Gastroesophageal sphincter (tissue), 4 donors: Measurements from ENCODE around the gene NPSR1. TPM values are rescaled to one million over a fixed set of nuclear protein-coding genes. Genes with fewer than 3 reads are reported as not detected.

Source experiments
- ATAC-seq: fragments of 150-250 bp; one replicate; pipeline ENCODE4 v1.9.1; 2016; ENCODE audit warnings: mild to moderate bottlenecking, moderate library complexity
- H3K27ac ChIP-seq, 4 donors: fragments of 200-600 bp; sonication (generic) in 3 of 4; 1 replicate in 3 of 4; 2 replicates in 1 of 4; pipeline ENCODE4 v1.5.1; 2016 to 2019
- H3K27me3 ChIP-seq: fragments of 200-600 bp; sonication (generic); one replicate; pipeline ENCODE4 v1.5.1; 2019
- H3K36me3 ChIP-seq, 2 donors: fragments of 200-600 bp; sonication (generic); one replicate each; pipeline ENCODE4 v1.5.1; 2019; ENCODE audit warnings: control low read depth in 1 of 2
- H3K4me1 ChIP-seq, 3 donors: fragments of 200-600 bp; sonication (generic); 1 replicate in 2 of 3; 2 replicates in 1 of 3; pipeline ENCODE4 v1.5.1; 2016 to 2019; ENCODE audit warnings: control low read depth in 2 of 3
- H3K4me3 ChIP-seq, 2 donors: fragments of 200-600 bp; sonication (generic); one replicate each; pipeline ENCODE4 v1.5.1; 2019; ENCODE audit warnings: mild to moderate bottlenecking in 1 of 2, moderate library complexity in 1 of 2
- H3K9me3 ChIP-seq, 3 donors: fragments of 200-600 bp; sonication (generic); one replicate each; pipeline ENCODE4 v1.5.1; 2017 to 2019; ENCODE audit warnings: control low read depth in 2 of 3
- EP300 ChIP-seq: sonication (generic); formaldehyde crosslinking; IDR thresholded peaks from one replicate; pipeline ENCODE4 v1.6.1; 2017; ENCODE audit warnings: antibody characterized with exemption, mild to moderate bottlenecking
- POLR2A ChIP-seq, 2 donors: fragments of 450-650 bp; IDR thresholded peaks; one replicate each; pipeline ENCODE4 v1.6.1; 2017; ENCODE audit warnings: antibody characterized with exemption in 2 of 2, mild to moderate bottlenecking in 2 of 2, moderate library complexity in 1 of 2
- POLR2AphosphoS5 ChIP-seq: sonication (generic); formaldehyde crosslinking; IDR thresholded peaks from one replicate; pipeline ENCODE4 v1.6.1; 2017; ENCODE audit warnings: antibody characterized with exemption
- WGBS, 2 donors: methylation state at CpG; one replicate each; pipeline ENCODE4 v1.1.5; 2018; ENCODE audit warnings: low coverage in 1 of 2; 5-methylcytosine and 5-hydroxymethylcytosine counted together
- total RNA-seq, 4 donors: library from RNA; depleted of rRNA; stranded (reverse); fragments of >200 nt; gene quantifications; one replicate each; pipeline ENCODE4 v1.1.0, GENCODE V29; 2016
- TF ChIP-seq, protein P1 (sequence below), 4 experiments: fragments of 200-600 bp in 2 of 4; fragments of 450-650 bp in 2 of 4; sonication (generic) in 1 of 4; IDR thresholded peaks; one replicate each; pipeline ENCODE4 v1.5.1; 2017 to 2019; ENCODE audit warnings: antibody characterized with exemption in 4 of 4, mild to moderate bottlenecking in 2 of 4, moderate library complexity in 2 of 4

The NPSR1 gene
- total RNA-seq, 4 donors from 2014 or later, result not detected

GRCh38 chr7:34709771-34710170, 51.8 kb downstream of the NPSR1 start:
- Histone ChIP-seq H3K36me3 (no peaks in the 10 kb centered on the region), H3K27ac (no peak overlapping the region), H3K4me1 (no peaks in the 10 kb centered on the region), H3K27me3 (no peaks in the 10 kb centered on the region), H3K9me3 (no peaks in the 10 kb centered on the region), H3K4me3 (no peak overlapping the region)
- TF ChIP-seq, protein P1, sequence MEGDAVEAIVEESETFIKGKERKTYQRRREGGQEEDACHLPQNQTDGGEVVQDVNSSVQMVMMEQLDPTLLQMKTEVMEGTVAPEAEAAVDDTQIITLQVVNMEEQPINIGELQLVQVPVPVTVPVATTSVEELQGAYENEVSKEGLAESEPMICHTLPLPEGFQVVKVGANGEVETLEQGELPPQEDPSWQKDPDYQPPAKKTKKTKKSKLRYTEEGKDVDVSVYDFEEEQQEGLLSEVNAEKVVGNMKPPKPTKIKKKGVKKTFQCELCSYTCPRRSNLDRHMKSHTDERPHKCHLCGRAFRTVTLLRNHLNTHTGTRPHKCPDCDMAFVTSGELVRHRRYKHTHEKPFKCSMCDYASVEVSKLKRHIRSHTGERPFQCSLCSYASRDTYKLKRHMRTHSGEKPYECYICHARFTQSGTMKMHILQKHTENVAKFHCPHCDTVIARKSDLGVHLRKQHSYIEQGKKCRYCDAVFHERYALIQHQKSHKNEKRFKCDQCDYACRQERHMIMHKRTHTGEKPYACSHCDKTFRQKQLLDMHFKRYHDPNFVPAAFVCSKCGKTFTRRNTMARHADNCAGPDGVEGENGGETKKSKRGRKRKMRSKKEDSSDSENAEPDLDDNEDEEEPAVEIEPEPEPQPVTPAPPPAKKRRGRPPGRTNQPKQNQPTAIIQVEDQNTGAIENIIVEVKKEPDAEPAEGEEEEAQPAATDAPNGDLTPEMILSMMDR (IDR thresholded peaks at IDR 0.05), result no peak
- no peak for TF ChIP-seq POLR2A (IDR thresholded peaks at IDR 0.05)
- TF ChIP-seq EP300, result no peak
- TF ChIP-seq POLR2AphosphoS5, result no peak
- ATAC-seq, result no peak
- 44 to 49% methylated on average over 2 of the region's 2 CpGs for WGBS, 2 donors

- Histone ChIP-seq H3K4me3 (no peak overlapping the region), H3K27ac (no peak overlapping the region), H3K27me3 (no peaks in the 10 kb centered on the region), H3K4me1 (no peaks in the 10 kb centered on the region), H3K36me3 (no peaks in the 10 kb centered on the region), H3K9me3 (no peaks in the 10 kb centered on the region)
- 0% methylated on average over 1 of the region's 1 CpG; no CpG with 5 or more reads in 1 of the 2 donors for WGBS, 2 donors
- no peak for ATAC-seq
- no peak for TF ChIP-seq EP300
- no peak for TF ChIP-seq POLR2AphosphoS5
- TF ChIP-seq, protein P1 (IDR thresholded peaks at IDR 0.05), result no peak
- TF ChIP-seq POLR2A (IDR thresholded peaks at IDR 0.05), result no peak
These were observed 60.8 kb downstream of the NPSR1 start for GRCh38 chr7:34718867-34719266.

GRCh38 chr7:34719636-34720035, 61.6 kb downstream of the NPSR1 start:
- no peak overlapping the region for H3K27ac ChIP-seq
- H3K36me3 ChIP-seq, result no peaks in the 10 kb centered on the region
- H3K27me3 ChIP-seq, result no peaks in the 10 kb centered on the region
- ATAC-seq, result no peak
- H3K9me3 ChIP-seq, result no peaks in the 10 kb centered on the region
- peaks cover 0 to 3% (median 0%) of the 10 kb centered on the region in 3 donors for H3K4me1 ChIP-seq
- H3K4me3 ChIP-seq, result no peak overlapping the region
- TF ChIP-seq POLR2A (IDR thresholded peaks at IDR 0.05), result no peak
- TF ChIP-seq EP300, result no peak
- no peak for TF ChIP-seq POLR2AphosphoS5
- TF ChIP-seq, protein P1 (IDR thresholded peaks at IDR 0.05), result no peak
- WGBS, 2 donors, result 33% methylated on average over 1 of the region's 3 CpGs; no CpG with 5 or more reads in 1 of the 2 donors

DNA sequence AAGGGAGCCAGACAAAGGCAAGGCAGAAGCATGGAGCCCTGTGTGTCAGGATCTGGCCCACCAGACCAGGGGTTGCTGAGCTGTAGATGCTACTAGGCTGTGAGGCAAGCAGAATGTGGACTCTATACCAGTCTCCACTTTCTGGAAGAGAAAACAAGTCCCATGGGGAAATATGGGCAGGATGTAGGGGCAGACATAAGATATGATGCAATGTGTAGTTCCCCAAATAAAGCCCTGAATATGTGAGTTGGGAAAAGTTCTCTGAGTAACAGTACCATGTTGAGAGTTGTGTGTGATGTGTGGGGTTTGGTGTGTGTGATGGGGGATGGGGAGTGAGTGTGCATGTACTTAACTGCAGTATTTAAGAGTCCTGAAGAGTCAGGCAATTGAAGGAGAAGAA, 62.3 kb downstream of the NPSR1 start:
- Histone ChIP-seq H3K9me3 (no peaks in the 10 kb centered on the region), H3K27ac (no peak overlapping the region), H3K4me1 (peaks cover 0 to 3% (median 0%) of the 10 kb centered on the region in 3 donors), H3K4me3 (no peak overlapping the region), H3K36me3 (no peaks in the 10 kb centered on the region), H3K27me3 (no peaks in the 10 kb centered on the region)
- no peak for TF ChIP-seq POLR2A (IDR thresholded peaks at IDR 0.05)
- TF ChIP-seq EP300, result no peak
- TF ChIP-seq, protein P1 (IDR thresholded peaks at IDR 0.05), result no peak
- TF ChIP-seq POLR2AphosphoS5, result no peak
- ATAC-seq, result no peak

DNA sequence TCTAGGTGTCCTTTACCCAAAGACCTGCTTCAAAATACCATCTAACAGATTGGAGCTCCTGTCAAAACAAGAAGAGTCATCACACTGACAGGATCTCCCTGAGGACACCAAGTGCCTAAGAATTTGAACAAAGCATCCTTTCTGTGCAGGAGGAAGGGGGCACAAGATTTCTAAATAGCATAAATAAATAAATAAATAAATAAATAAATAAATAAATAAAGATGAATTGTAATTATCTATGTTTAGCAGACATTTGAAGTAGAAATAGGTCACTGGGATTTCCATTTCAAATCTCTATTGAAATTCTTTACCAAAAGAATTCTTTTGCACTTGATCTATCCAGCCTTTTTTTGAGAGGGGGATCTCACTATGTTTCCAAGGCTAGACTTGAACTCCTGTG, 65.3 kb downstream of the NPSR1 start:
- ATAC-seq, result no peak
- H3K36me3 ChIP-seq, result no peaks in the 10 kb centered on the region
- H3K9me3 ChIP-seq, result no peaks in the 10 kb centered on the region
- no peak overlapping the region for H3K4me3 ChIP-seq
- H3K4me1 ChIP-seq, result peaks cover 0 to 3% (median 0%) of the 10 kb centered on the region in 3 donors
- no peak for TF ChIP-seq POLR2A (IDR thresholded peaks at IDR 0.05)
- no peak for TF ChIP-seq EP300
- no peak for TF ChIP-seq POLR2AphosphoS5
- TF ChIP-seq, protein P1 (IDR thresholded peaks at IDR 0.05), result no peak
- H3K27ac ChIP-seq, result no peak overlapping the region
- no peaks in the 10 kb centered on the region for H3K27me3 ChIP-seq
